Aorta (tissue), 5 donors: ENCODE measurements around the gene ZNF160. TPM values are rescaled to one million over a fixed set of nuclear protein-coding genes. Genes with fewer than 3 reads are reported as not detected.
"Not testable (repeated sequence)": the region's sequence is repeated elsewhere in the genome, so short reads cannot be mapped to it uniquely, and the experiment has no call there.

Experiments used
- ATAC-seq: fragments of 200-7000 bp; cut with Tn5 transposase; one replicate; pipeline ENCODE4 v1.9.1; 2022; ENCODE audit warnings: moderate library complexity; ENCODE audit not compliant: low FRiP score
- DNase-seq, 2 donors: peaks; one replicate each; pipeline ENCODE4 v3.0.0-alpha.2; 2020
- H3K27ac ChIP-seq, 2 donors: one replicate each; pipeline ENCODE4 v1.5.1; 2013; ENCODE audit warnings: low read length in 2 of 2, mild to moderate bottlenecking in 2 of 2, moderate library complexity in 2 of 2, control low read depth in 1 of 2, inconsistent platforms in 1 of 2, low read depth in 1 of 2
- H3K27me3 ChIP-seq, 2 donors: one replicate each; pipeline ENCODE4 v1.6.1; 2013; ENCODE audit warnings: control low read depth in 1 of 2, low read length in 1 of 2, mild to moderate bottlenecking in 1 of 2, moderate library complexity in 1 of 2; ENCODE audit not compliant: insufficient read depth in 2 of 2, control insufficient read depth in 1 of 2
- H3K36me3 ChIP-seq, 2 donors: one replicate each; pipeline ENCODE4 v1.6.1; 2013; ENCODE audit warnings: control low read depth in 1 of 2, low read length in 1 of 2, mild to moderate bottlenecking in 1 of 2; ENCODE audit not compliant: insufficient read depth in 2 of 2, control insufficient read depth in 1 of 2
- H3K4me1 ChIP-seq, 2 donors: one replicate each; pipeline ENCODE4 v1.6.1; 2013; ENCODE audit warnings: low read length in 2 of 2, control low read depth in 1 of 2, mild to moderate bottlenecking in 1 of 2, moderate library complexity in 1 of 2; ENCODE audit not compliant: insufficient read depth in 2 of 2, control insufficient read depth in 1 of 2
- H3K4me3 ChIP-seq, 2 donors: one replicate each; pipeline ENCODE4 v1.5.1; 2013; ENCODE audit warnings: low read length in 2 of 2, control low read depth in 1 of 2, mild to moderate bottlenecking in 1 of 2
- H3K9me3 ChIP-seq: one replicate; pipeline ENCODE4 v1.6.1; 2013; ENCODE audit warnings: mild to moderate bottlenecking, low read length; ENCODE audit not compliant: control insufficient read depth
- WGBS, 2 donors: extraction: QIAGEN DNeasy Blood & Tissue Kit; methylation state at CpG; one replicate each; pipeline ENCODE4 v1.1.7; 2013; 5-methylcytosine and 5-hydroxymethylcytosine counted together
- intact Hi-C, 2 donors: fragments of 100-400 bp; cut with DNase I; formaldehyde crosslinking; loops; one replicate each; pipeline versions ENCODE4 v1.14.2 to v1.15.0; 2022
- polyA plus RNA-seq, 2 donors: library from polyadenylated mRNA; stranded (reverse); fragments of 200-250 nt; gene quantifications; one replicate each; pipeline ENCODE4 v1.2.3, GENCODE V29; 2013
- total RNA-seq, 2 donors: library from RNA; stranded (reverse); fragmentation: NEBNext Ultra II Directional; extraction: Animal tissue kit (Norgen Biotek cat#: 25700); gene quantifications; one replicate each; pipeline ENCODE4 v1.2.1, GENCODE V29; 2021
- donor health status: healthy with polysubstance abuse.
- donor health status: Bipolar disorder and iron deficiency.
- donor health status: DM: no; HTN: no; CAD: no.
- donor health status: DM: no; HTN: no; CAD: no.
- donor health status: DM: yes; HTN: yes; CAD: no.

The ZNF160 gene
- total and polyA plus RNA-seq, 4 donors: 4.6 to 61.0 (median 26.0) TPM

- intact Hi-C loops, H3K9me3 ChIP-seq, H3K27me3 ChIP-seq, H3K36me3 ChIP-seq, DNase-seq, H3K27ac ChIP-seq, H3K4me1 ChIP-seq, ATAC-seq, H3K4me3 ChIP-seq: not testable (repeated sequence)
- WGBS, 2 donors: 87 to 88% methylated on average over 4 of the region's 10 CpGs
Measured at GRCh38 chr19:53096982-53097690, 6.1 kb downstream of the ZNF160 start.

GRCh38 chr19:53096579-53096978 lies 6.6 kb downstream of the ZNF160 start:
- DNase-seq, H3K4me3 ChIP-seq, H3K9me3 ChIP-seq, H3K27me3 ChIP-seq, H3K27ac ChIP-seq, H3K4me1 ChIP-seq, H3K36me3 ChIP-seq, intact Hi-C loops, ATAC-seq: not testable (repeated sequence)
- 50 to 55% methylated on average over 3 to 4 of the region's 6 CpGs for WGBS, 2 donors

- intact Hi-C loops: no loop called here
- peaks cover 2 to 7% of the 10 kb centered on the region in 2 donors for H3K36me3 ChIP-seq
- DNase-seq (no peak), ATAC-seq (no peak)
- H3K4me1 ChIP-seq: no peaks in the 10 kb centered on the region
- WGBS, 2 donors: 57 to 59% methylated on average over 26 to 29 of the region's 29 CpGs
- no peak overlapping the region for H3K27ac ChIP-seq
- no peaks in the 10 kb centered on the region for H3K9me3 ChIP-seq
- H3K27me3 ChIP-seq: no peaks in the 10 kb centered on the region
- no peak overlapping the region for H3K4me3 ChIP-seq
Measured at GRCh38 chr19:53094754-53095575, 8.3 kb downstream of the ZNF160 start.

- Histone ChIP-seq H3K4me1 (no peaks in the 10 kb centered on the region), H3K36me3 (peaks cover 3 to 7% of the 10 kb centered on the region in 2 donors), H3K27ac (no peak overlapping the region), H3K27me3 (no peaks in the 10 kb centered on the region), H3K9me3 (no peaks in the 10 kb centered on the region), H3K4me3 (no peak overlapping the region)
- intact Hi-C loops: no loop called here
- 2 to 97% methylated on average over 1 of the region's 1 CpG for WGBS, 2 donors
- DNase-seq (no peak), ATAC-seq (no peak)
Measured at GRCh38 chr19:53092723-53093122, 10.5 kb downstream of the ZNF160 start.

- peaks cover 7 to 8% of the 10 kb centered on the region in 2 donors for H3K36me3 ChIP-seq
Measured at GRCh38 chr19:53091413-53092254, 11.6 kb downstream of the ZNF160 start.

GRCh38 chr19:53088091-53088490 lies 15.1 kb downstream of the ZNF160 start:
- peaks cover 10 to 16% of the 10 kb centered on the region in 2 donors for H3K36me3 ChIP-seq
- no peak for ATAC-seq
- H3K4me1 ChIP-seq: no peaks in the 10 kb centered on the region
- no peak overlapping the region for H3K4me3 ChIP-seq
- no peaks in the 10 kb centered on the region for H3K9me3 ChIP-seq
- DNase-seq: no peak
- H3K27ac ChIP-seq: no peak overlapping the region
- H3K27me3 ChIP-seq: no peaks in the 10 kb centered on the region
- WGBS, 2 donors: 91% methylated on average over 6 of the region's 6 CpGs
- intact Hi-C loops: no loop called here

More at GRCh38 chr19:53091413-53092254, 11.6 kb downstream of the ZNF160 start:
- Histone ChIP-seq H3K9me3 (no peaks in the 10 kb centered on the region), H3K27ac (no peak overlapping the region), H3K4me3 (no peak overlapping the region), H3K27me3 (no peaks in the 10 kb centered on the region), H3K4me1 (no peaks in the 10 kb centered on the region)
- 80 to 84% methylated on average over 19 of the region's 19 CpGs for WGBS, 2 donors
- DNase-seq: no peak
- ATAC-seq: no peak
- intact Hi-C loops: no loop called here

GRCh38 chr19:53086949-53087348 lies 16.3 kb downstream of the ZNF160 start:
- ATAC-seq: no peak
- DNase-seq: no peak
- WGBS, 2 donors: 64 to 70% methylated on average over 5 of the region's 5 CpGs
- Histone ChIP-seq H3K27me3 (no peaks in the 10 kb centered on the region), H3K4me3 (no peak overlapping the region), H3K27ac (no peak overlapping the region), H3K4me1 (no peaks in the 10 kb centered on the region), H3K9me3 (no peaks in the 10 kb centered on the region), H3K36me3 (peaks cover 12 to 17% of the 10 kb centered on the region in 2 donors)
- intact Hi-C loops: no loop called here

- Histone ChIP-seq H3K36me3 (peaks cover 8 to 16% of the 10 kb centered on the region in 2 donors), H3K4me1 (no peaks in the 10 kb centered on the region), H3K27ac (no peak overlapping the region), H3K27me3 (no peaks in the 10 kb centered on the region), H3K9me3 (no peaks in the 10 kb centered on the region), H3K4me3 (no peak overlapping the region)
- ATAC-seq: no peak
- 93 to 94% methylated on average over 7 of the region's 7 CpGs for WGBS, 2 donors
- intact Hi-C loops: no loop called here
- no peak for DNase-seq
Measured at GRCh38 chr19:53085496-53085895, 17.7 kb downstream of the ZNF160 start.
